Measurements from ENCODE around the gene OR4D2.

GRCh38 chr17:58136669-58137279 lies 30.0 kb upstream of the OR4D2 start:
- TF ChIP-seq, protein P1, sequence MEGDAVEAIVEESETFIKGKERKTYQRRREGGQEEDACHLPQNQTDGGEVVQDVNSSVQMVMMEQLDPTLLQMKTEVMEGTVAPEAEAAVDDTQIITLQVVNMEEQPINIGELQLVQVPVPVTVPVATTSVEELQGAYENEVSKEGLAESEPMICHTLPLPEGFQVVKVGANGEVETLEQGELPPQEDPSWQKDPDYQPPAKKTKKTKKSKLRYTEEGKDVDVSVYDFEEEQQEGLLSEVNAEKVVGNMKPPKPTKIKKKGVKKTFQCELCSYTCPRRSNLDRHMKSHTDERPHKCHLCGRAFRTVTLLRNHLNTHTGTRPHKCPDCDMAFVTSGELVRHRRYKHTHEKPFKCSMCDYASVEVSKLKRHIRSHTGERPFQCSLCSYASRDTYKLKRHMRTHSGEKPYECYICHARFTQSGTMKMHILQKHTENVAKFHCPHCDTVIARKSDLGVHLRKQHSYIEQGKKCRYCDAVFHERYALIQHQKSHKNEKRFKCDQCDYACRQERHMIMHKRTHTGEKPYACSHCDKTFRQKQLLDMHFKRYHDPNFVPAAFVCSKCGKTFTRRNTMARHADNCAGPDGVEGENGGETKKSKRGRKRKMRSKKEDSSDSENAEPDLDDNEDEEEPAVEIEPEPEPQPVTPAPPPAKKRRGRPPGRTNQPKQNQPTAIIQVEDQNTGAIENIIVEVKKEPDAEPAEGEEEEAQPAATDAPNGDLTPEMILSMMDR (IDR thresholded peaks at IDR 0.05) = peak; percentile 56
- TF ChIP-seq SMC3 (IDR thresholded peaks at IDR 0.05; ENCODE audit: low read depth, low read length) (peak; percentile 11; the same call in 1 of the 2 replicates), RFX5 (IDR thresholded peaks at IDR 0.05; ENCODE audit: low read length) (no peak), NFIC (IDR thresholded peaks at IDR 0.05; ENCODE audit: borderline replicate concordance) (no peak), TAF1 (IDR thresholded peaks at IDR 0.05; ENCODE audit: borderline replicate concordance, low read depth, low read length) (no peak), REST (IDR thresholded peaks at IDR 0.05; ENCODE audit: low read depth, low read length) (no peak)
